GM12801 (cell line): Measurements from ENCODE around the gene RGS14.
A peak's percentile ranks its signal among the peaks of the same experiment; 100 is the strongest.

Experiments
- CTCF ChIP-seq: IDR thresholded peaks from one replicate; pipeline ENCODE4 v1.5.1; 2011; ENCODE audit warnings: control low read depth; ENCODE audit not compliant: insufficient read length; ENCODE audit errors: extremely low read depth

The RGS14 gene

GRCh38 chr5:177386542-177386941 is 28.8 kb downstream of the RGS14 start:
- TF ChIP-seq CTCF, result no peak

GRCh38 chr5:177387405-177387804 is 29.7 kb downstream of the RGS14 start:
- no peak for TF ChIP-seq CTCF

GRCh38 chr5:177388521-177389052 is 30.9 kb downstream of the RGS14 start:
- TF ChIP-seq CTCF, result no peak

- TF ChIP-seq CTCF, result no peak
These were observed 31.8 kb downstream of the RGS14 start for GRCh38 chr5:177389241-177390169.

GRCh38 chr5:177390363-177391300 is 32.9 kb downstream of the RGS14 start:
- TF ChIP-seq CTCF, result peak; percentile 89

- no peak for TF ChIP-seq CTCF
These were observed 35.0 kb downstream of the RGS14 start for GRCh38 chr5:177392765-177393164.
